Activated T-cell treated with anti-CD3 and anti-CD28 coated beads, Interleukin-2, amount 50 U/mL, for 4 hours (primary cell): Measurements from ENCODE around the gene ARID5B. TPM values are rescaled to one million over a fixed set of nuclear protein-coding genes. Genes with fewer than 3 reads are reported as not detected.
A peak's percentile ranks its signal among the peaks of the same experiment; 100 is the strongest.
"Not testable (repeated sequence)": the region's sequence is repeated elsewhere in the genome, so short reads cannot be mapped to it uniquely, and the experiment has no call there.

ENCODE experiments used
- ATAC-seq, 2 donors: fragments of 200-7000 bp; cut with Tn5 transposase; one replicate each; pipeline ENCODE4 v1.10.0; 2021
- DNase-seq: peaks from one replicate; pipeline ENCODE4 v3.0.0-alpha.2; 2020
- H3K27me3 Mint-ChIP-seq: one replicate; pipeline ENCODE4 v1.8.0; 2021; ENCODE audit warnings: low read depth, mixed read lengths
- H3K36me3 Mint-ChIP-seq: one replicate; pipeline ENCODE4 v1.8.0; 2022; ENCODE audit warnings: mixed read lengths; ENCODE audit not compliant: insufficient read depth
- H3K4me1 Mint-ChIP-seq: one replicate; pipeline ENCODE4 v1.8.0; 2021; ENCODE audit warnings: low read depth, mixed read lengths
- H3K4me3 Mint-ChIP-seq: one replicate; pipeline ENCODE4 v1.8.0; 2021; ENCODE audit warnings: mild to moderate bottlenecking, moderate library complexity, mixed read lengths
- H3K9me3 Mint-ChIP-seq: one replicate; pipeline ENCODE4 v1.8.0; 2021; ENCODE audit warnings: mixed read lengths
- total RNA-seq, 3 donors: library from RNA; stranded (reverse); gene quantifications; one replicate each; pipeline ENCODE4 v1.2.1, GENCODE V29; 2021

Gene ARID5B
- total RNA-seq, 3 donors from 2014 or later = 50.8 to 83.7 (median 69.8) TPM

- Mint-ChIP-seq H3K4me3 (no peak overlapping the region), H3K36me3 (peaks cover 40% of the 10 kb centered on the region), H3K4me1 (peaks cover 79% of the 10 kb centered on the region), H3K27me3 (no peaks in the 10 kb centered on the region), H3K9me3 (peaks cover 4% of the 10 kb centered on the region)
- DNase-seq = no peak
- ATAC-seq = no peak
These were observed 126.5 kb downstream of the ARID5B start for GRCh38 chr10:62027841-62028501.

- not testable (repeated sequence) for ATAC-seq, H3K4me3 Mint-ChIP-seq, DNase-seq, H3K27me3 Mint-ChIP-seq, H3K9me3 Mint-ChIP-seq
- H3K4me1 Mint-ChIP-seq = peaks cover 79% of the 10 kb centered on the region
- peaks cover 36% of the 10 kb centered on the region for H3K36me3 Mint-ChIP-seq
These were observed 127.0 kb downstream of the ARID5B start for GRCh38 chr10:62028502-62028842.

- H3K27me3 Mint-ChIP-seq = no peaks in the 10 kb centered on the region
- DNase-seq = no peak
- peak overlapping the region; percentile 6 for H3K4me3 Mint-ChIP-seq
- ATAC-seq = no peak
- peaks cover 36% of the 10 kb centered on the region for H3K36me3 Mint-ChIP-seq
- peaks cover 77% of the 10 kb centered on the region for H3K4me1 Mint-ChIP-seq
- no peaks in the 10 kb centered on the region for H3K9me3 Mint-ChIP-seq
These were observed 127.9 kb downstream of the ARID5B start for GRCh38 chr10:62029401-62029800.

GRCh38 chr10:62031507-62031906, 130.0 kb downstream of the ARID5B start:
- DNase-seq (no peak), ATAC-seq (no peak)
- H3K36me3 Mint-ChIP-seq = peaks cover 36% of the 10 kb centered on the region
- H3K9me3 Mint-ChIP-seq = no peaks in the 10 kb centered on the region
- no peak overlapping the region for H3K4me3 Mint-ChIP-seq
- peaks cover 79% of the 10 kb centered on the region for H3K4me1 Mint-ChIP-seq
- no peaks in the 10 kb centered on the region for H3K27me3 Mint-ChIP-seq

GRCh38 chr10:62033125-62033524, 131.6 kb downstream of the ARID5B start:
- H3K27me3 Mint-ChIP-seq = no peaks in the 10 kb centered on the region
- H3K36me3 Mint-ChIP-seq = peaks cover 28% of the 10 kb centered on the region
- peaks cover 81% of the 10 kb centered on the region for H3K4me1 Mint-ChIP-seq
- no peak overlapping the region for H3K4me3 Mint-ChIP-seq
- ATAC-seq (no peak), DNase-seq (no peak)
- no peaks in the 10 kb centered on the region for H3K9me3 Mint-ChIP-seq

- Mint-ChIP-seq H3K36me3 (peaks cover 22% of the 10 kb centered on the region), H3K4me3 (no peak overlapping the region), H3K4me1 (peaks cover 82% of the 10 kb centered on the region), H3K27me3 (no peaks in the 10 kb centered on the region), H3K9me3 (no peaks in the 10 kb centered on the region)
- ATAC-seq (no peak), DNase-seq (no peak)
These were observed 132.7 kb downstream of the ARID5B start for GRCh38 chr10:62034096-62034640.

GRCh38 chr10:62036186-62037081, 134.9 kb downstream of the ARID5B start:
- Mint-ChIP-seq H3K36me3 (peaks cover 18% of the 10 kb centered on the region), H3K4me3 (no peak overlapping the region), H3K27me3 (no peaks in the 10 kb centered on the region), H3K4me1 (peaks cover 80% of the 10 kb centered on the region), H3K9me3 (no peaks in the 10 kb centered on the region)
- no peak for DNase-seq
- ATAC-seq = peak in 1 of 2 donors; percentile 23

GRCh38 chr10:62037166-62037831, 135.8 kb downstream of the ARID5B start:
- no peaks in the 10 kb centered on the region for H3K27me3 Mint-ChIP-seq
- H3K4me3 Mint-ChIP-seq = no peak overlapping the region
- peaks cover 82% of the 10 kb centered on the region for H3K4me1 Mint-ChIP-seq
- peaks cover 19% of the 10 kb centered on the region for H3K36me3 Mint-ChIP-seq
- H3K9me3 Mint-ChIP-seq = no peaks in the 10 kb centered on the region
- ATAC-seq (no peak), DNase-seq (no peak)

GRCh38 chr10:62037890-62038608, 136.6 kb downstream of the ARID5B start:
- ATAC-seq = no peak
- Mint-ChIP-seq H3K4me3 (no peak overlapping the region), H3K27me3 (no peaks in the 10 kb centered on the region), H3K9me3 (no peaks in the 10 kb centered on the region), H3K36me3 (peaks cover 20% of the 10 kb centered on the region), H3K4me1 (peaks cover 82% of the 10 kb centered on the region)
- no peak for DNase-seq

GRCh38 chr10:62038609-62039190, 137.2 kb downstream of the ARID5B start:
- Mint-ChIP-seq H3K27me3 (no peaks in the 10 kb centered on the region), H3K36me3 (peaks cover 26% of the 10 kb centered on the region), H3K4me3 (peak overlapping the region; percentile 75), H3K9me3 (no peaks in the 10 kb centered on the region), H3K4me1 (peaks cover 82% of the 10 kb centered on the region)
- DNase-seq = peak; percentile 73
- peak; percentile 71 to 77 for ATAC-seq

GRCh38 chr10:62039954-62040353, 138.5 kb downstream of the ARID5B start:
- no peaks in the 10 kb centered on the region for H3K9me3 Mint-ChIP-seq
- DNase-seq (no peak), ATAC-seq (no peak)
- no peak overlapping the region for H3K4me3 Mint-ChIP-seq
- no peaks in the 10 kb centered on the region for H3K27me3 Mint-ChIP-seq
- H3K36me3 Mint-ChIP-seq = peaks cover 26% of the 10 kb centered on the region
- H3K4me1 Mint-ChIP-seq = peaks cover 85% of the 10 kb centered on the region

- H3K9me3 Mint-ChIP-seq = no peaks in the 10 kb centered on the region
- peak in 1 of 2 donors; percentile 17 for ATAC-seq
- H3K4me3 Mint-ChIP-seq = no peak overlapping the region
- peaks cover 87% of the 10 kb centered on the region for H3K4me1 Mint-ChIP-seq
- no peak for DNase-seq
- peaks cover 23% of the 10 kb centered on the region for H3K36me3 Mint-ChIP-seq
- no peaks in the 10 kb centered on the region for H3K27me3 Mint-ChIP-seq
These were observed 139.4 kb downstream of the ARID5B start for GRCh38 chr10:62040881-62041280.

- peak overlapping the region; percentile 31 for H3K4me3 Mint-ChIP-seq
- H3K27me3 Mint-ChIP-seq = no peaks in the 10 kb centered on the region
- H3K9me3 Mint-ChIP-seq = no peaks in the 10 kb centered on the region
- peaks cover 24% of the 10 kb centered on the region for H3K36me3 Mint-ChIP-seq
- ATAC-seq (no peak), DNase-seq (no peak)
- H3K4me1 Mint-ChIP-seq = peaks cover 95% of the 10 kb centered on the region
These were observed 142.0 kb downstream of the ARID5B start for GRCh38 chr10:62043421-62044021.
